Hematopoietic multipotent progenitor cell (in vitro differentiated cells): ENCODE measurements around the gene TMCC2. TPM values are rescaled to one million over a fixed set of nuclear protein-coding genes. Genes with fewer than 3 reads are reported as not detected.

Source experiments
- DNase-seq, 3 donors: peaks; one replicate each; pipeline ENCODE4 v3.0.0-alpha.2; 2011 to 2015; ENCODE audit warnings: low read depth in 2 of 3, low spot score in 2 of 3
- total RNA-seq: library from RNA; depleted of rRNA; stranded (reverse); fragments of >200 nt; gene quantifications from one replicate; pipeline ENCODE4 v1.2.3, GENCODE V29; 2012

Gene TMCC2
- total RNA-seq, 1 donor: 8.6 TPM

DNA sequence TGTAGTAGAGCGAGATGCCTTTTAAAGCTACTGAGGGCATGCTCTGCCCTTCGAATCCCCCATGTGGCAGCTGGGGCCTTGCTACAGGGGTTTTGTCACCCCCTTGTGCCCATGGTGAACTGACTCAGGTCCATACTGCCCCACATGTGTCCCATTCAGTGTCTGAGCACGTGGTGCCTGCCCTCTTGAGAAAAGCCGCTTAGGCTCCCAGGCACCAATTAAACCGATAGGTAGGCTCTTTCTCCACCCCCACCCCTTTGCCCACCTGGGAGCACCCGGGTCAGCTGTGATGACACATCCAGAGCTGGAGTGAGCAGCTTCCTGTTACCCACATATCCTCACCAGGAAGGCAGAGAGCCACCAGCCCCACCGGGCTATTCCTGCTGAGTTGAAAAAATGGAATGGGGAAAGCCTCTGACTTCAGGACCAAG is 30.5 kb downstream of the TMCC2 start:
- no peak for DNase-seq

DNA sequence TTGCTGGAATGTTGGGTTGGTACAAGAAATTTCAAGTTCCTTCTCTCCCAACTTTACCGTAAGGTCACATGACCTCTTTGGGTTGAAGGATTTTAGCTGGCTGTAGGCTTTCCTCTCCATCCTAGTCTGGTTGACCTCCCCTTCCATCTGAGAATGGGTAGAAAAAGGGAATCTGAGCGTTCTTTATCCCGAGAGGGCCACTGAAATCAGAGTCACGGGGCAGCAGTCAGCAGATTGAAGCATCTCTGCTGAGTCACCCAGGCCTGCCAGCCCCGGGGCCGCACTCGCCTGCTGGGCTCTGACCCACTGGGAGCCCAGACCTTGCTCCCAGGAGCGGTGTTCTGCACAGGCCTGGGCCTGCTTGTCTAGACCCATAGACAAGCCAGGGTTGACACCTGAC is 31.0 kb downstream of the TMCC2 start:
- DNase-seq: no peak

DNA sequence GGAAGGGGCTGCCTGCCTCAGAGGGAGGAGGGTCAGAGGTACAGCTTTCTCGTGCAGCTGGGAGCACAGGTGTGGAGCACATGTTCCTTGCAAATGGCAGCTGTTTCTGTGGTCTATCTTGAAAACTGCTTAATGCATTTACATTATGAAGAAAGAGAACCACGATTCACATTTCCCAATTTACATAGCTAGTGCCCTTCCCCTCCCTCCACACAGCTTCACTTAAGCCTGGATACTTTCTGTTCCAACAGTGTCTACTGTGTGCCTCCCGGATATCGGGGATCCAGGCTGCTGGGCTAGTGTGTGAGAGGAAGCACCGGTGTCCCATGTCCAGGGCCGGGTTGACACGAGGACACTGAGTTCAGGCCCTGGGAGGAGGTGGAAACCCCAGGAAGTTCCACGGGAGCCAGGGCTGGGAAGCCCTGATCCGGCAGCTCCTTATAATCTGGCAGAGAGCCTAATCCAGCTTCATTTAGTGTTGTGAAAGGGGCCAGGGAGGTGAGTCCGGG is 31.6 kb downstream of the TMCC2 start:
- no peak for DNase-seq

DNA sequence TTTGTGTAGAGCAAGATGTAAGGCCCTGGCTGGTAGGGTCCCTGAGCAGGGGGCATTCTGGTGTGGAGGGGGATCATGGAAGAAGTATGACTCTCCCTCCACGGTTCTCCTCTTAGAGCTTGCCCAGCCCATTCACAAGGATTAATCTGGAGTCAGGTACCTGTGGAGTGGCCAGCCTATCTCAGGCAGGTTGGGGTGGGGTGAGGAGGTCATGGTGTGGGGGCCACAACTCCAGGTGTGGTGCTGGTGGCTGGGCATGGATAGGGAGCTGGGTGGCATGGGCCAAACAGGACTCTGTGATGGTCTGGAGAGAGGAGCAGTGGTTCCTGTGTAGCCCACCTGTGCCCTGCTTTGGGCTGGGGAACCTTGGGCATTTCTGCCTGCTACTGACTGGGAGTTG is 32.3 kb downstream of the TMCC2 start:
- DNase-seq: no peak

DNA sequence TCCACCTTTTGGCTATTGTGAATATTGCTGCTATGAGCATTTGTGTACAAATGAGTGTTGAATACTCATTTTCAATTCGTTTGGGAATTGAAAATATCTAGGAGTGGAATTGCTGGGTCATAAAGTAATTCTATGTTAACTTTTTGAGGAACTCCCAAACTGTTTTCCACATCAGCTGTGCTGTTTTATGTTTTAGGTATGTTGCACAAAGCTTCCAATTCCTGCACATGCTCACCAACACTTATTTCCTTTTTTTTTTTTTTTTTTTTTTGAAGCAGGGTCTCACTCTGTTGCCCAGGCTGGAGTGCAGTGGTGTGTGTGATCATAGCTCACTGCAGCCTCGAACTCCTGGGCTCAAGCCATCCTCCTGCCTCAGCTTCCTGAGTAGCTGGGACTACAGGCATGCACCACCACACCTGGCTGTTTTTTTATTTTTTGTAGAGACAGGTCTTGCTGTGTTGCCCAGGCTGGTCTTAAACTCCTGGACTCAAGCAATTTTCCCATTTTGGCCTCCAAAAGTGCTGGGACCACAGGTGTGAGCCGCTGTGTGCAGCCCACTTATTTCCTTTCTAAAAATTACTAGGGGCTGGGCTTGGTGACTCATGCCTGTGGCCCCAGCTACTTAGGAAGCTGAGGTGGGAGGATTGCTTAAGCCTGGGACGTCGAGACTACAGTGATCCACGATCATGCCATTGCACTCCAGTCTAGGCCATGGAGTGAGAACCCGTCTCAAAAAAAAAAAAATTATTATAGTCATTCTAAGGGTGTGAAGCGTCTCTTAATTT is 33.4 kb downstream of the TMCC2 start:
- peak in 2 of 3 donors; percentile 58 to 63 for DNase-seq

DNA sequence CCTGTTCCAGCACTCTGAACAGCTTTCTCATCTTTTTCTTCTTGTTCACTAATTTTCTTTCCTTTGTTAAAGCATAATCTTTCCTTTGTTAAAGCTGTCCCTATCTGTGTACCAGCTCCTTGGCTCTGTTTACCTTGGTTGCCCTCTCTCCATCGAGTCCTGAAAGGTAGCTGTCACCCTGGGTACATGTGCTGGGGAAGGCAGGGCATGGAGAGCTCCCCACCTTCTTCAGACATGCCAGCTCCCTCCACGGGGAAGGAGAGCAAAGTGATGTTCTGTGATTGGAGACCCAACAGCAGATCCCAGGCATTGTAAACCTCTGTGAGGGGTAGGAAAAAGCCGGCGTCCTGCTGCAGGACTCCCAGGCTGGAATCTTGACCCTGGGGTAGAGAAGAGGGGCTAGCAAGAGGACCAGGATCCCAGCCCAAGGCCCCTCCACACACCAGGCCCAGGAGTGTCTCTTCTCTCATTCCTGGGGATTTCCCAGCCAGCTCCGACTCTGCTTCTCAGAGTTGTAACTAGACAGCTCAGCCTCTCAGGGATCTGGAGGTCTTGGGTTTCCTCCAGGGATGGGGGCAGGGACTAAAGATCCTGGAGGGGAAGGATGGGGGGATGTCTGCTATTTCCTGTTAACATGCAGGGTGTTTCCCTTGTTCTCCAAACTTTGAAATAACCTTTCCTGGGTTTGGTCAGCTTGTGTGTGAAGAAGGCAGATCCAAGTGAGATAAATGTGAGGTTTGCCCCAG is 34.4 kb downstream of the TMCC2 start:
- peak in 1 of 3 donors; percentile 29 for DNase-seq

DNA sequence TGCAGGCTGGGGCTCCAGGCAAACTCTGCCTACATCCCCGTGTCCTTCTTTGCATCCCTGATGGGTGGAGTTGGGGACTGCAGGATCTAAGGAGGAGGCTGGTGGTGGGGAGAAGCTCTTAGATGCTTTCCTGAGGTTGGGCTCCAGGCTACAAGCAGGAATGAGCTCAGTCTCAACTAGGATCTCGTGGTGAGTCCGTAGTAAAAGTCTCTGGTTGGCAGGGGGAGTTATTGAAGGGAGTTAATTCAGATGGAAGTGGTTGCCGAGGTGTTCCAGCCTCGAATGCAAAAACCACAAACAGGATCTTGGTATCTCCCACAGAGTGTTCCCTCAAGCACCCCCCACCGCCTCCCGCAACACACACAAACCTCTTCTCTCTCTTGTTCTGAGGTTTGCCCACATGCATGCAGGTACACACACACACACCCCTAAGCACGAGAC is 35.0 kb downstream of the TMCC2 start:
- no peak for DNase-seq

DNA sequence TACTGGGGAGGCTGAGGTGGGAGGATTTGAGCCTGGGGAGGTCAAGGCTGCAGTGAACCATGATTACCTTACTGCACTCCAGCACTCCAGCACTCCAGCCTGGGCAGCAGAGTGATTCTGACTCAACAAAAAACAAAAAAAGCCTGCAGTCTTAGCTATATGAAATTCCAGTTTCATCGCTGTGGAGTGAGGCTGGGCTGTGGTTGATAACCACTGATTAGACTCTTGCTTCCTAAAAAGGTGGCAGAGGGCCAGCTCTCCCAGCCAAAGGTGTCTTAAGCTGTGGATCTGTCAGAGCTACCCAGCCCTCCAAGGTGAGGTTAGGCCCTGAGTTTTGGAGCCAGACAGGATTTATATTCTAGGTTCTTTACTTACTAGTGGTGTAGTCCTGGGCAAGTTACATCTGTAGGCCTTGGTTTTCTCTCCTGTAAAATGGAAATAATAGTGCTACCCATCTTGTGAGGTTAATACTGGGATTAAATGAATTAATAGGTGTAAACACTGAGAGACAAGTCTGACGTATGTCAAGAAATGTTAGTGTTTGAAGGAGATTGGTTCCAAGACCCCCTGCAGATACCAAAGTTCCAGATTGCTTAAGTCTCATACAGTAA is 35.9 kb downstream of the TMCC2 start:
- DNase-seq: no peak

DNA sequence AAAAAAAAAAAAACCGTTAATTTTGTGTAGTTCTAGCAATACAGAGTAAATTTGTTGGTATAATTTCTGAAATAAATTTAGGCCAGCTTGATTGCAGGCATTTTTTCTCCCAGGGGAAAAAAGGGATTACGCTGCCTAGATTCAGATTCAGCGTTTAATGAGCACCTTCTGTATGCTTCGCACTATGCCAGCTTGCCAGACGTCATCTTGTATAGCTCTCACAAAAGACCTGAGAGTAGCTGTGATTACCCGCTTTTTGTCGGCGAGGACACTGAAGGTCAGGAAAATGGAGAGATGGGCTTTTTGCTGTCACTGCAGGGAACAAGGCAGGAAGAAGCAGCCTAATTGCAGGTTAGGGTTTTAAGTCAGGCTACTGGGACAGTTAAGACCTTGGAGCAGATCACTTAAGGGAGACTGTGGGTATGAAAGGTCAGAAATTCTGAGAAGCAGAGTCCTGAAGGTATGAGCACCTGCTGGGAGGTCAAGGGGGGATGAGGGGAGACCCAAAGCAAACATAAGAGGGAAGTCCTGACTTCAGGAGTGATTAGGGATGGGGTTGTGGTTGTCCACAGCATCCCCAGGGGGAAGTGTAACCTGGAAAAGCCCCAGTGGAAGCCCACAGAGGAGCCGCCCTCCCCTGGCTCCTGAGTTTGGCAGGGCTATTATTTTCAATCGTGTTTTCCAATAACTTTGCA is 39.0 kb downstream of the TMCC2 start:
- DNase-seq: no peak

DNA sequence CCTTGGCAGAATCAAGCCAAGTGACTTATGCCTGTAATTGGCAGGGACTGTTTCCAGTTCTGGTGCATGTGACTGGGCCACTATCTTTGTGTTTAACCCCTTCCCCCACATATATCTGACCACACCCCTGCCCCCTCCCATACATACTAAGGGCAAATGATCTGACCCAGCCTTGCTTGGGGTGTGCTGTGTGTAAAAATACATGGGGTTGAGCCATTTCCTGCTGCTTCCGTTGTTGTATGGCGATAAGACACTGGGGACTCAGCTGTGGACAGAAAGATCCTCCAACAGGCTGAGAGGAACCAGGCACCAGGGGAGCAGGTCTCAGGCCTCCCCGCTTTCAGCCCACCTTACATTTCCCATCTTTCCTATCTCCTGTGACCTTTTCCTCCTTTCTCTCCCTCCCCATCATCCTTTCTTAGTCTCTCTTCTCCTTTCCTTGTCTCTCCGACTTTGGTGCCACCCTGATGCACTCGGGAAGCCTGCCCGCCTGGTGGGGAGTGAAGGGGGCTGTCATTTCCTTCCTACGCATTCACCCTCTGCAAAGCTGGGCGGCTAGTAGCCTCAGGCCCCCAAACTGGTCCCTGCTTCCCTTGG is 39.7 kb downstream of the TMCC2 start:
- DNase-seq: no peak

DNA sequence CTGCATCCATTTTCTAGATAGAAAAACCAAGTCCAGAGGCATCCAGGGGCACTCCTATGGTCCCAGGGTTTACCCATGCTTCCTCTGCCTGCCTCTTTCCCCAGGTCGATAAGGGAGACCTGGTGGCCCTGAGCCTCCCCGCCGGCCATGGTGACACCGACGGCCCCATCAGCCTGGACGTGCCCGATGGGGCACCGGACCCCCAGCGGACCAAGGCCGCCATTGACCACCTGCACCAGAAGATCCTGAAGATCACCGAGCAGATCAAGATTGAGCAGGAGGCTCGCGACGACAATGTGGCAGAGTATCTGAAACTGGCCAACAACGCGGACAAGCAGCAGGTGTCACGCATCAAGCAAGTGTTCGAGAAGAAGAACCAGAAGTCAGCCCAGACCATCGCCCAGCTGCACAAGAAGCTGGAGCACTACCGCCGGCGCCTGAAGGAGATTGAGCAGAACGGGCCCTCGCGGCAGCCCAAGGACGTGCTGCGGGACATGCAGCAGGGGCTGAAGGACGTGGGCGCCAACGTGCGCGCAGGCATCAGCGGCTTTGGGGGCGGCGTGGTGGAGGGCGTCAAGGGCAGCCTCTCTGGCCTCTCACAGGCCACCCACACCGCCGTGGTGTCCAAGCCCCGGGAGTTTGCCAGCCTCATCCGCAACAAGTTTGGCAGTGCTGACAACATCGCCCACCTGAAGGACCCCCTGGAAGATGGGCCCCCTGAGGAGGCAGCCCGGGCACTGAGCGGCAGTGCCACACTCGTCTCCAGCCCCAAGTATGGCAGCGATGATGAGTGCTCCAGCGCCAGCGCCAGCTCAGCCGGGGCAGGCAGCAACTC is 41.3 kb downstream of the TMCC2 start:
- DNase-seq: no peak

DNA sequence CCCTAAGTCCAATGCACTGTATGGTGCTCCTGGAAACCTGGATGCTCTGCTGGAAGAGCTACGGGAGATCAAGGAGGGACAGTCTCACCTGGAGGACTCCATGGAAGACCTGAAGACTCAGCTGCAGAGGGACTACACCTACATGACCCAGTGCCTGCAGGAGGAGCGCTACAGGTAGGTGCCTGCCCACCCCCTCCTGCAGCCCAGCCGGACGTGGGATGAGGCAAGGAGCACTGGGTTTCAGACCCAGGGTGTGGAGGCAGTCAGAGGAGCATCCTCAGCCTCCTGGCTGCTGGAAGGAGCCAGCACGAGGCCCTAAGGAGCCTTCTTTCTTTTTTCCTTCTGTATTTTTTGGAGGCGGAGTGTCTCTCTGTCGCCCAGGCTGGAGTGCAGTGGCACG is 42.0 kb downstream of the TMCC2 start:
- DNase-seq: no peak

DNA sequence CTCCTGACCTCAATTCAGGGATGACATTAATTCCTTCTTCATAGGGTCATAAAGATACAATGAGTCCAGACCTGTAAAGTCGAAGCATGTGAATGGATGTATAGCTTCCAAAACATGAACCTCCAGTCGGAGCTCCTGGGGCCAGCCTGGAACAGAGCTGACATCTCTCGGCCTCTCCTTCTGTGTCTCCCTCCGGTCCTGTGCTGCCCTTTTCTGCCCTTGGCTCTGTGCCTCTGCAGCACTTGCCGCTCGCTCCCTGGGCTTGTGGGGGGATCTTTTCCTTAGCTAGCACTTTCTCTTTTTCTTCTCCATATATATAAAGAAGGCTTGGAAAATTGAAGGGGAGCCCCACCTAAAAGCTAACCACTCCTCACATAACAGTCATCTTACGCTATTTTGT is 42.5 kb downstream of the TMCC2 start:
- no peak for DNase-seq

DNA sequence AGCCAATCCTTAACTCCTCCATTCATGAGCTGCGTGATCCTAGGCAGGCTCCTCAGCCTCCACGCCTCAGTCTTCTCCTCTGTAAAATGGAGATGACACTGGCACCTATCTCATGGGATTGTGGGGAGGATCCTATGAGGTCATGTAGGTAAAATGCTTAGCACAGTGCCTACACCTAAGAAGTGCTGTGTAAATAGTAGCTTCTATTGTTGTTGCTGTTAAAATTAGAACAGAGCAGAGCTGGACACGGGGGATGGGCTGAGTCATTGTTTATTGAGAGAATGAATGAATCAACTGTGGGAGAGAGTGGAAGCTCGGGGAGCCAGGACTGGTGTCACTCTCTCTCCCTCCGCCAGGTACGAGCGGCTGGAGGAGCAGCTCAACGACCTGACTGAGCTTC is 43.0 kb downstream of the TMCC2 start:
- DNase-seq: no peak

DNA sequence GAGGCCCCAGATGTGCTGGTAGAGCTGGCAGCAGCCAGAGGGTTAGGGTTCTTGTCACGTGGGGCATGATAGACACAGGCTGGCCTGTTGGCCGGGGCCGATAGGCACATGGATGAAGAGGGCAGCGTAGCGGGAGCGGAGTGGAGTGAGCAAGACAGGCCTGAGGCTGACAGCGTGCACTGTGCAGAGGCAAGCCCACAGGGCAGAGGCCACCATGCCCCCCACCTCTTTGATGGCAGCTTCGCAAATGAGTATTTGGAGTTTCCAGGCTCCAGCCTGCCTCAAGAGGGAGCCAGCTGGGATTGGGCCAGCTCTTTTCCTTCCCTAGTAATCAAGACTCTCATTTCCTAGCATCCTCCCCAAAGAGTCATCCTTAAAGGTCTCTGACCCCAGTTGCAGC is 43.5 kb downstream of the TMCC2 start:
- DNase-seq: no peak

DNA sequence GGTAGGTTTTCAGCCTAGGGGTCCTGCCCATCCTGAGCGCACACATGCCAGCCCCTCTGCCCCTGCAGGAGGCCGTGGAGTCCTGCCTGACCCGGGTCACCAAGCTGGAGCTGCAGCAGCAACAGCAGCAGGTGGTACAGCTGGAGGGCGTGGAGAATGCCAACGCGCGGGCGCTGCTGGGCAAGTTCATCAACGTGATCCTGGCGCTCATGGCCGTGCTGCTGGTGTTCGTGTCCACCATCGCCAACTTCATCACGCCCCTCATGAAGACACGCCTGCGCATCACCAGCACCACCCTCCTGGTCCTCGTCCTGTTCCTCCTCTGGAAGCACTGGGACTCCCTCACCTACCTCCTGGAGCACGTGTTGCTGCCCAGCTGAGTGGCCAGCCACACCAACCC is 44.0 kb downstream of the TMCC2 start:
- no peak for DNase-seq

DNA sequence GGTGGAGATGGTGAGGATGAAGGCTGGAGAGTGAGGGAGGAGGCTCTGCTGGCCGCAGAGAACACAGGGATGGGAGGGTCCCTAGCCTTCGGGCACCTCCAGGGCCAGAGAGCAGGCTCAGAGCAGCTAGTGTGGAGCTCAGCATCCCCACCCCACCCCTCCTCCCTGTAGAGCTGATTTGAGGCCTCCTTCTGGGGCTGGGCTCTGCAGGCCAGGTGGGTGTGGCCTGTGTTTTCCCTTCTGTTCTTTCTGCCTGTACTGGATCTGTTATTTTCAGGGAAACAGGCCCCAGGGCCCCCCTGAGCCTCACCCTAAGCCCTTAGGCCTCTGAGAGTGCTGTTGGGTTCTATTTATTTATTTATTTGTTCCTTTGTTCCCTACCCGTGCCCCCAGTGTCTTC is 44.8 kb downstream of the TMCC2 start:
- DNase-seq: no peak

DNA sequence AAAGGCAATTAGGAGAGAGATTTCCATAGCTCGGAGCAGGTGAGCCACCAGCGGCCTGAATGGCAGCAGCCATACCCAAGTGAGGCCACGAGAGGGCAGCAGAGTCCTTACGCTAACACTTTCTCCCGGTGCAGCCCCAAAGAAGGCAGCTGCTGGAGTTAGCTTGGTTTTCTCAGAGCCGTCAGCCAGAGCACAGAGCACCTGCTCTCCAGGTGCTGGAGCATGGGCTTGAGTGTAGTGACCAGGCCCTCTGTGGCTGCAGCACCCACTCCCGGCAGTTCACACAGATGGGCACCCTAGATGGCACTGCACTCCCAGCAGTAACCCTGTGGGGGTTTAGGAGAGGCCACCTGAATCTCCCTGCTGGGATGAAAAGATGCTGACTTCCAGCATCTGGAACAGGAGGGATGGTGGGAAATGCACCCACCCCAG is 45.8 kb downstream of the TMCC2 start:
- peak; percentile 64 to 82 (median 73) for DNase-seq

DNA sequence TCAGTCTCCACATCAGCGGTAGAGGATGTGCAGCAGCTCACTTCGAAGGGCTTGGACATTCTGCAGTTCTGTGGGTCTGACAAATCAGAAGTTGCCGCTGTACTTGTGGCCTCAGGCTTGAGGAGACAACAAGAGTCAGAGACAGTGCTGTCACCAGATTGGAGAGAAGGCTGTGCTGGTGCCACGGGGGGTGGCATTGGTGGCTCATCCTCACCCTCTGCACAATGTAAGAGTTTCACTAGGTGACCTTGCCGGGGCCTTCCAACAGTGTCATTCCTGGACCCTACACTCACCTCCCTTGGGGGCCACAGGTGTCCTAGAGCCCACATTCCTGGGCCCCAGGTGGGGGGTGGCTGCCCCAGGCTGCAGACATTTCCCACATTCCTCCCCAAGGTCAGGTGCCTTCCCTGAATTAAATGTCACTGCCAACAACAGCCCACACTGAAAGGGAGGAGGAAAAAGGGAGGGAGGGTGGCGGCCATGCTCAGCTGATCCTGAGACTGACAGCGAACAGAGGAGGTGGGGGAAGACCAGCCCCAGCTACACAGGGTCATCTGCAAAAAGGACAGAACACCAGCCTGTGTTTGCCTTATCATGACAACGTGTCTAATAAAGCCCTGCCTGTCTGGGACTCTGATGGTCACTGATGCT is 46.4 kb downstream of the TMCC2 start:
- no peak for DNase-seq
